ENCODE measurements around the gene CCDC174.

- peak in 2 of 12 donors; percentile 15 to 17 for TF ChIP-seq CTCF (IDR thresholded peaks at IDR 0.05)
- TF ChIP-seq POLR2A (IDR thresholded peaks at IDR 0.05), result no peak
Observed at GRCh38 chr3:14678015-14678503, 26.5 kb downstream of the CCDC174 start.

Measured in heart left ventricle (tissue), 13 donors.